ENCODE data around the gene KLHL42. TPM values are rescaled to one million over a fixed set of nuclear protein-coding genes. Genes with fewer than 3 reads are reported as not detected.
"Not testable (repeated sequence)": the region's sequence is repeated elsewhere in the genome, so short reads cannot be mapped to it uniquely, and the experiment has no call there.

Gene KLHL42
- total RNA-seq, 1 experiment from 2014 or later: 35.8 TPM

- H3K4me3 Mint-ChIP-seq: no peak overlapping the region
- H3K27ac ChIP-seq (ENCODE audit: insufficient read length, low read depth, low read length): no peak overlapping the region
Observed at GRCh38 chr12:27845187-27845586, 65.2 kb downstream of the KLHL42 start.

DNA sequence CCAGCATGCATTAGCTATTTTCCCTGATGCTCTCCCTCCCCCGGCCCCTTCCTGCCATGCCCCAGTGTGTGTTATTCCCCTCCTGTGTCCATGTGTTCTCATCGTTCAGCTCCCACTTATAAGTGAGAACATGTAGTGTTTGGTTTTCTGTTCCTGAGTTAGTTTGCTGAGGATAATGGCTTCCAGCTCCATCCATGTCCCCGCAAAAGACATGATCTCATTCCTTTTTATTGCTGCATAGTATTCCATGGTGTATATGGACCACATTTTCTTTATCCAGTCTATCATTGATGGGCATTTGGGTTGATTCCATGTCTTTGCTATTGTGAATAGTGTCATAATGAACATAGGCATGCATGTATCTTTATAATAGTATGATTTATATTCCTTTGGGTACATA is 65.7 kb downstream of the KLHL42 start:
- H2BK12ac ChIP-seq (ENCODE audit: insufficient read length, low read depth, low read length); H2AFZ ChIP-seq (ENCODE audit: low read length); H3K36me3 Mint-ChIP-seq (ENCODE audit: insufficient read depth in 1 of 3, low read depth in 3 of 3); H3K4ac ChIP-seq (ENCODE audit: low read depth, low read length); H3K27ac ChIP-seq (ENCODE audit: insufficient read length, low read depth, low read length); H3K9me3 ChIP-seq (ENCODE audit: control insufficient read depth, low read depth, low read length); H3K23ac ChIP-seq (ENCODE audit: insufficient read length, low read depth, low read length); H4K8ac ChIP-seq (replicated peaks; ENCODE audit: insufficient read length, low read depth, low read length); H4K91ac ChIP-seq (ENCODE audit: insufficient read length, low read depth, low read length); H3K4me3 Mint-ChIP-seq; H3K18ac ChIP-seq (ENCODE audit: insufficient read length, low read depth, low read length); H3T11ph ChIP-seq (ENCODE audit: low read length); H3K27me3 Mint-ChIP-seq (ENCODE audit: low read depth); H3K9ac ChIP-seq (ENCODE audit: extremely low read depth, insufficient read length, low read length); DNase-seq; H3K56ac ChIP-seq (ENCODE audit: insufficient read length, low read depth, low read length); H3K79me1 ChIP-seq (ENCODE audit: insufficient read depth, low read depth, low read length, poor library complexity, severe bottlenecking); H2BK15ac ChIP-seq (ENCODE audit: low read depth, low read length); H3K27me3 ChIP-seq (ENCODE audit: insufficient read depth, low read length); H2BK5ac ChIP-seq (ENCODE audit: insufficient read length, low read length); H2BK120ac ChIP-seq (ENCODE audit: low read depth, low read length, poor library complexity, severe bottlenecking); H2AK5ac ChIP-seq (ENCODE audit: insufficient read length, low read length); H3K79me2 ChIP-seq (ENCODE audit: insufficient read depth, low read length); H4K5ac ChIP-seq (ENCODE audit: insufficient read length, low read depth, low read length); H3K4me1 ChIP-seq (ENCODE audit: insufficient read depth, low read length); H3K27ac Mint-ChIP-seq; H3K4me2 ChIP-seq (ENCODE audit: insufficient read depth, insufficient read length, low read length); H3K4me1 Mint-ChIP-seq; H4K20me1 ChIP-seq (ENCODE audit: control insufficient read depth, insufficient read depth, insufficient read length); H3K9me3 Mint-ChIP-seq; H2BK20ac ChIP-seq (ENCODE audit: low read depth, low read length, poor library complexity, severe bottlenecking); H3K23me2 ChIP-seq (ENCODE audit: insufficient read length, low read depth, low read length, poor library complexity, severe bottlenecking); H3K14ac ChIP-seq (ENCODE audit: insufficient read depth, low read length): not testable (repeated sequence)
- WGBS (ENCODE audit: extremely low coverage, insufficient read length, low lambda C conversion rate): no CpG with 5 or more reads among the region's 3 CpGs

More at GRCh38 chr12:27845187-27845586, 65.2 kb downstream of the KLHL42 start:
- Histone ChIP-seq H3K9ac (ENCODE audit: extremely low read depth, insufficient read length, low read length) (no peak overlapping the region), H4K91ac (ENCODE audit: insufficient read length, low read depth, low read length) (no peak overlapping the region), H4K8ac (replicated peaks; ENCODE audit: insufficient read length, low read depth, low read length) (no peak overlapping the region), H2BK5ac (ENCODE audit: insufficient read length, low read length) (no peak overlapping the region), H2BK15ac (ENCODE audit: low read depth, low read length) (no peak overlapping the region), H3K23ac (ENCODE audit: insufficient read length, low read depth, low read length) (no peak overlapping the region), H2AFZ (ENCODE audit: low read length) (no peak overlapping the region), H3K9me3 (ENCODE audit: control insufficient read depth, low read depth, low read length) (no peaks in the 10 kb centered on the region), H3K18ac (ENCODE audit: insufficient read length, low read depth, low read length) (no peak overlapping the region), H3K79me1 (ENCODE audit: insufficient read depth, low read depth, low read length, poor library complexity, severe bottlenecking) (no peaks in the 10 kb centered on the region), H3K4me2 (ENCODE audit: insufficient read depth, insufficient read length, low read length) (no peak overlapping the region), H2BK12ac (ENCODE audit: insufficient read length, low read depth, low read length) (no peak overlapping the region), H2AK5ac (ENCODE audit: insufficient read length, low read length) (no peak overlapping the region), H3K27me3 (ENCODE audit: insufficient read depth, low read length) (no peaks in the 10 kb centered on the region), H3K23me2 (ENCODE audit: insufficient read length, low read depth, low read length, poor library complexity, severe bottlenecking) (no peaks in the 10 kb centered on the region), H3K56ac (ENCODE audit: insufficient read length, low read depth, low read length) (no peak overlapping the region), H2BK120ac (ENCODE audit: low read depth, low read length, poor library complexity, severe bottlenecking) (no peak overlapping the region), H3K79me2 (ENCODE audit: insufficient read depth, low read length) (no peaks in the 10 kb centered on the region), H4K20me1 (ENCODE audit: control insufficient read depth, insufficient read depth, insufficient read length) (no peaks in the 10 kb centered on the region), H3K4ac (ENCODE audit: low read depth, low read length) (no peak overlapping the region), H3T11ph (ENCODE audit: low read length) (no peak overlapping the region), H4K5ac (ENCODE audit: insufficient read length, low read depth, low read length) (no peak overlapping the region), H2BK20ac (ENCODE audit: low read depth, low read length, poor library complexity, severe bottlenecking) (no peak overlapping the region), H3K4me1 (ENCODE audit: insufficient read depth, low read length) (no peaks in the 10 kb centered on the region), H3K14ac (ENCODE audit: insufficient read depth, low read length) (no peak overlapping the region)
- no peak overlapping the region for H3K27ac Mint-ChIP-seq
- TF ChIP-seq CTCF (conservative IDR thresholded peaks at IDR 0.05): no peak
- H3K36me3 Mint-ChIP-seq (ENCODE audit: insufficient read depth in 1 of 3, low read depth in 3 of 3): peaks cover 0 to 4% (median 0%) of the 10 kb centered on the region in 3 experiments; a peak in 2 of 7 replicates
- H3K27me3 Mint-ChIP-seq (ENCODE audit: low read depth): no peaks in the 10 kb centered on the region
- no CpG with 5 or more reads among the region's 2 CpGs for WGBS (ENCODE audit: extremely low coverage, insufficient read length, low lambda C conversion rate)
- H3K4me1 Mint-ChIP-seq: no peaks in the 10 kb centered on the region
- H3K9me3 Mint-ChIP-seq: peaks cover 3 to 5% of the 10 kb centered on the region in 2 experiments; a peak in 3 of 5 replicates
- no peak for DNase-seq

Data from H9 (cell line).